A549 (cell line): ENCODE data around the gene FAM120A. TPM values are rescaled to one million over a fixed set of nuclear protein-coding genes. Genes with fewer than 3 reads are reported as not detected.

Experiments used
- ATAC-seq, 2 experiments: fragments of 200-7000 bp in 1 of 2; fragments of >200 bp in 1 of 2; cut with Nextera tagmentation in 1 of 2; cut with Tn5 transposase in 1 of 2; 3 replicates each; pipeline versions ENCODE4 v1.8.0 to v1.9.1; 2018 to 2020; ENCODE audit warnings: mild to moderate bottlenecking in 1 of 2, moderate library complexity in 1 of 2
- CTCF ChIA-PET: fragments of 300-600 bp; sonication (Branson Sonifier 250); formaldehyde crosslinking; extraction: SDS; loops from one replicate; lab custom pipeline; 2021; ENCODE audit warnings: antibody characterized with exemption, inconsistent platforms; lab: Yijun Ruan, JAX
- POLR2A ChIA-PET: fragments of 350-600 bp; formaldehyde crosslinking; extraction: SDS; loops from one replicate; lab custom pipeline; 2021; ENCODE audit warnings: antibody characterized with exemption, inconsistent platforms; lab: Yijun Ruan, JAX
- DNase-seq, 2 experiments: peaks; one replicate each; pipeline versions ENCODE4 v3.0.0 to v3.0.0-alpha.2; 2011 to 2016; ENCODE audit warnings: low read depth in 1 of 2, low spot score in 1 of 2
- FAIRE-seq: peaks from 2 replicates; lab custom pipeline; 2011; peaks lifted over from hg19 to GRCh38; lab: Jason Lieb, UNC
- H3K27ac ChIP-seq, 2 experiments: fragments of >200 bp; sonication (Bioruptor Twin); formaldehyde crosslinking; 3 replicates each; pipeline ENCODE4 v1.5.1; 2016 to 2017
- H3K4me1 ChIP-seq: fragments of >200 bp; sonication (Bioruptor Twin); formaldehyde crosslinking; 3 replicates; pipeline ENCODE4 v1.6.1; 2016
- H3K4me2 ChIP-seq: fragments of >200 bp; sonication (Bioruptor Twin); formaldehyde crosslinking; 3 replicates; pipeline ENCODE4 v1.6.1; 2016
- H3K4me3 ChIP-seq: fragments of >200 bp; sonication (Bioruptor Twin); formaldehyde crosslinking; 3 replicates; pipeline ENCODE4 v1.5.1; 2016
- H3K9me3 ChIP-seq: fragments of >200 bp; sonication (Bioruptor Twin); formaldehyde crosslinking; 3 replicates; pipeline ENCODE4 v1.6.1; 2016
- BCL3 ChIP-seq: fragments of >200 bp; sonication (Bioruptor Twin); formaldehyde crosslinking; IDR thresholded peaks from 3 replicates; pipeline ENCODE4 v1.6.1; 2016
- CBX2 ChIP-seq: fragments of 200-600 bp; sonication (generic); IDR thresholded peaks from 2 replicates; pipeline ENCODE4 v1.6.1; 2016; ENCODE audit warnings: low read depth, mild to moderate bottlenecking, borderline replicate concordance
- CTCF ChIP-seq: fragments of >200 bp; sonication (Bioruptor Twin); formaldehyde crosslinking; IDR thresholded peaks from 3 replicates; pipeline ENCODE4 v1.5.1; 2016
- ESRRA ChIP-seq: fragments of 150-350 bp; IDR thresholded peaks from 2 replicates; pipeline ENCODE4 v1.6.1; 2014; ENCODE audit warnings: mild to moderate bottlenecking, low read length, borderline replicate concordance
- GATA3 ChIP-seq: IDR thresholded peaks from 2 replicates; pipeline ENCODE4 v1.6.1; 2012; ENCODE audit warnings: borderline replicate concordance
- HOXB13 ChIP-seq: fragments of 250-450 bp; sonication (Bioruptor Pico); IDR thresholded peaks from 2 replicates; pipeline ENCODE4 v1.5.0; 2020; ENCODE audit warnings: low read depth, mild to moderate bottlenecking, moderate library complexity
- HOXB5 ChIP-seq: fragments of 250-450 bp; sonication (Bioruptor Pico); IDR thresholded peaks from 2 replicates; pipeline ENCODE4 v1.5.0; 2020; ENCODE audit warnings: mild to moderate bottlenecking, moderate library complexity
- JUN ChIP-seq, 2 experiments: fragments of >200 bp; sonication (Bioruptor Twin); formaldehyde crosslinking; IDR thresholded peaks; 2 replicates in 1 of 2; 3 replicates in 1 of 2; pipeline ENCODE4 v1.6.1; 2016 to 2017
- KDM1A ChIP-seq: fragments of 200-600 bp; sonication (generic); IDR thresholded peaks from 2 replicates; pipeline ENCODE4 v1.6.1; 2016; ENCODE audit warnings: low read depth, mild to moderate bottlenecking
- MAZ ChIP-seq: fragments of 150-350 bp; IDR thresholded peaks from 2 replicates; pipeline ENCODE4 v1.6.1; 2014; ENCODE audit warnings: antibody characterized with exemption, low read depth, low read length, borderline replicate concordance
- NPAS2 ChIP-seq: fragments of 250-450 bp; sonication (Bioruptor Pico); IDR thresholded peaks from 2 replicates; pipeline ENCODE4 v1.8.0; 2022; ENCODE audit warnings: mild to moderate bottlenecking, moderate library complexity, borderline replicate concordance
- PHF8 ChIP-seq: fragments of 200-600 bp; sonication (generic); IDR thresholded peaks from 2 replicates; pipeline ENCODE4 v1.6.1; 2016; ENCODE audit warnings: low read depth, mild to moderate bottlenecking, antibody characterized with exemption, moderate library complexity, borderline replicate concordance
- POLR2AphosphoS2 ChIP-seq: conservative IDR thresholded peaks from 2 replicates; pipeline ENCODE4 v1.6.1; 2012; ENCODE audit warnings: low read length, improper control_type of control experiment, inconsistent platforms
- RARB ChIP-seq: fragments of 250-450 bp; sonication (Bioruptor Pico); IDR thresholded peaks from 2 replicates; pipeline ENCODE4 v1.8.0; 2021; ENCODE audit warnings: mild to moderate bottlenecking, moderate library complexity
- REST ChIP-seq: fragments of 200-600 bp; sonication (generic); IDR thresholded peaks from 2 replicates; pipeline ENCODE4 v1.6.1; 2016; ENCODE audit warnings: antibody characterized with exemption, mild to moderate bottlenecking, moderate library complexity
- SMC3 ChIP-seq: fragments of >200 bp; sonication (Bioruptor Twin); formaldehyde crosslinking; IDR thresholded peaks from 3 replicates; pipeline ENCODE4 v1.6.1; 2018; ENCODE audit warnings: inconsistent platforms
- USF2 ChIP-seq: fragments of 450-650 bp; IDR thresholded peaks from 2 replicates; pipeline ENCODE4 v1.6.1; 2014; ENCODE audit warnings: antibody characterized with exemption
- ZFP36 ChIP-seq: fragments of 450-650 bp; IDR thresholded peaks from 2 replicates; pipeline ENCODE4 v1.6.1; 2014; ENCODE audit warnings: borderline replicate concordance; ENCODE audit not compliant: partially characterized antibody
- ZNF302 ChIP-seq: fragments of 250-450 bp; sonication (Bioruptor Pico); IDR thresholded peaks from 2 replicates; pipeline ENCODE4 v1.9.0; 2021; ENCODE audit warnings: inconsistent platforms, mild to moderate bottlenecking, moderate library complexity
- ZSCAN20 ChIP-seq: fragments of 250-450 bp; sonication (Bioruptor Pico); IDR thresholded peaks from 2 replicates; pipeline ENCODE4 v1.8.0; 2022; ENCODE audit warnings: mild to moderate bottlenecking, moderate library complexity
- WGBS: methylation state at CpG from one replicate; pipeline ENCODE4 v1.1.6; 2017; ENCODE audit errors: missing lambda C conversion rate; 5-methylcytosine and 5-hydroxymethylcytosine counted together
- polyA plus RNA-seq, 4 experiments: library from polyadenylated mRNA; depleted of rRNA in 3 of 4; stranded (reverse); fragments of >200 nt; fragmentation: RNase III in 1 of 4; extraction: RNeasy Plus Mini Kit Qiagen cat#74134 plus additional on column Dnase treatment in 1 of 4; gene quantifications; 2 replicates in 3 of 4; 3 replicates in 1 of 4; pipeline ENCODE4 v1.2.3, GENCODE V29; 2011 to 2017
- TF ChIP-seq, protein P1 (sequence below): fragments of 250-450 bp; sonication (Bioruptor Pico); IDR thresholded peaks from 2 replicates; pipeline ENCODE4 v1.5.0; 2020; ENCODE audit warnings: low read depth, mild to moderate bottlenecking, moderate library complexity
- TF ChIP-seq, protein P2 (sequence below): fragments of 150-350 bp; IDR thresholded peaks from 2 replicates; pipeline ENCODE4 v1.6.1; 2014; ENCODE audit warnings: low read depth, mild to moderate bottlenecking, low read length
- TF ChIP-seq, protein P3 (sequence below): IDR thresholded peaks from 2 replicates; pipeline ENCODE4 v1.6.1; 2012
- TF ChIP-seq, protein P4 (sequence below): fragments of >200 bp; sonication (Bioruptor Twin); formaldehyde crosslinking; IDR thresholded peaks from 2 replicates; pipeline ENCODE4 v1.6.1; 2016

The FAM120A gene
- polyA plus RNA-seq, 2 of the 4 experiments (the other 2 are of a cell fraction), result 86.3 to 111 TPM

GRCh38 chr9:93440896-93441580 lies 10.4 kb upstream of the FAM120A start:
- 84% methylated on average over 8 of the region's 8 CpGs for WGBS
- no peak for DNase-seq
- TF ChIP-seq NPAS2 (CRISPR knock-in tag), result no peak
- no peak for TF ChIP-seq BCL3
- TF ChIP-seq POLR2AphosphoS2, result no peak
- TF ChIP-seq, protein P1, sequence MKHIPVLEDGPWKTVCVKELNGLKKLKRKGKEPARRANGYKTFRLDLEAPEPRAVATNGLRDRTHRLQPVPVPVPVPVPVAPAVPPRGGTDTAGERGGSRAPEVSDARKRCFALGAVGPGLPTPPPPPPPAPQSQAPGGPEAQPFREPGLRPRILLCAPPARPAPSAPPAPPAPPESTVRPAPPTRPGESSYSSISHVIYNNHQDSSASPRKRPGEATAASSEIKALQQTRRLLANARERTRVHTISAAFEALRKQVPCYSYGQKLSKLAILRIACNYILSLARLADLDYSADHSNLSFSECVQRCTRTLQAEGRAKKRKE, result no peak
- no peak for TF ChIP-seq ZNF302
- TF ChIP-seq, protein P2, sequence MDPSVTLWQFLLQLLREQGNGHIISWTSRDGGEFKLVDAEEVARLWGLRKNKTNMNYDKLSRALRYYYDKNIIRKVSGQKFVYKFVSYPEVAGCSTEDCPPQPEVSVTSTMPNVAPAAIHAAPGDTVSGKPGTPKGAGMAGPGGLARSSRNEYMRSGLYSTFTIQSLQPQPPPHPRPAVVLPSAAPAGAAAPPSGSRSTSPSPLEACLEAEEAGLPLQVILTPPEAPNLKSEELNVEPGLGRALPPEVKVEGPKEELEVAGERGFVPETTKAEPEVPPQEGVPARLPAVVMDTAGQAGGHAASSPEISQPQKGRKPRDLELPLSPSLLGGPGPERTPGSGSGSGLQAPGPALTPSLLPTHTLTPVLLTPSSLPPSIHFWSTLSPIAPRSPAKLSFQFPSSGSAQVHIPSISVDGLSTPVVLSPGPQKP, result no peak
- TF ChIP-seq JUN (IDR thresholded peaks at IDR 0.05), result no peak
- TF ChIP-seq HOXB13 (CRISPR knock-in tag), result no peak
- no peak for TF ChIP-seq RARB
- TF ChIP-seq REST, result no peak
- TF ChIP-seq CBX2, result no peak
- no peak for TF ChIP-seq USF2
- no peak for TF ChIP-seq SMC3
- TF ChIP-seq GATA3, result no peak
- TF ChIP-seq ZSCAN20, result no peak
- TF ChIP-seq, protein P3, sequence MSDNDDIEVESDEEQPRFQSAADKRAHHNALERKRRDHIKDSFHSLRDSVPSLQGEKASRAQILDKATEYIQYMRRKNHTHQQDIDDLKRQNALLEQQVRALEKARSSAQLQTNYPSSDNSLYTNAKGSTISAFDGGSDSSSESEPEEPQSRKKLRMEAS, result no peak
- ChIA-PET POLR2A (interaction anchor here (0.6 kb wide), 1 partner anchor 716 kb away, joined by 3 read pairs; no protein-coding TSS in a partner anchor), CTCF (no interaction called here)
- ATAC-seq, result no peak
- Histone ChIP-seq H3K9me3 (no peaks in the 10 kb centered on the region), H3K4me2 (no peak overlapping the region), H3K4me1 (no peaks in the 10 kb centered on the region), H3K4me3 (no peak overlapping the region), H3K27ac (no peak overlapping the region)
- no peak for FAIRE-seq

- no peak for ATAC-seq
- no peak for TF ChIP-seq JUN (IDR thresholded peaks at IDR 0.05)
- no peak for TF ChIP-seq GATA3
- no peak for TF ChIP-seq HOXB5 (CRISPR knock-in tag)
- no peak for TF ChIP-seq MAZ
- no peak for TF ChIP-seq KDM1A
- no peak for TF ChIP-seq CTCF
- no peak for TF ChIP-seq ZFP36
- TF ChIP-seq SMC3, result no peak
- no peak for TF ChIP-seq PHF8
- no peak for TF ChIP-seq ESRRA
- TF ChIP-seq, protein P4, sequence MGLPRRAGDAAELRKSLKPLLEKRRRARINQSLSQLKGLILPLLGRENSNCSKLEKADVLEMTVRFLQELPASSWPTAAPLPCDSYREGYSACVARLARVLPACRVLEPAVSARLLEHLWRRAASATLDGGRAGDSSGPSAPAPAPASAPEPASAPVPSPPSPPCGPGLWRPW, result no peak
Observed at GRCh38 chr9:93446073-93446472, 5.4 kb upstream of the FAM120A start.

More at GRCh38 chr9:93446073-93446472, 5.4 kb upstream of the FAM120A start:
- Histone ChIP-seq H3K9me3 (no peaks in the 10 kb centered on the region), H3K4me3 (no peak overlapping the region), H3K4me2 (no peak overlapping the region), H3K27ac (no peak overlapping the region), H3K4me1 (peaks cover 13% of the 10 kb centered on the region; the same call in 2 of the 3 replicates)
- ChIA-PET POLR2A (no interaction called here), CTCF (interaction anchor here (0.6 to 1.7 kb wide), 2 partner anchors 27 to 120 kb away, joined by 4 to 5 read pairs; no protein-coding TSS in a partner anchor)
- WGBS, result 92% methylated on average over 3 of the region's 3 CpGs
- FAIRE-seq (no peak), DNase-seq (no peak)
